ENCODE results near the gene CLSTN2. TPM values are rescaled to one million over a fixed set of nuclear protein-coding genes. Genes with fewer than 3 reads are reported as not detected.

Gene CLSTN2
- total and polyA plus RNA-seq, 2 of the 13 experiments (the other 11 are each of a cell fraction or from before 2014, with no cell fraction given), result not detected

GRCh38 chr3:140023616-140024530 lies 88.9 kb downstream of the CLSTN2 start:
- Histone ChIP-seq H3K36me3 (replicated peaks in 1 of 2; ENCODE audit: control insufficient read depth in 1 of 2, insufficient read depth in 2 of 2, low read length in 2 of 2) (no peaks in the 10 kb centered on the region), H3K9ac (ENCODE audit: insufficient read depth, low read depth, low read length) (no peak overlapping the region), H3K27ac (ENCODE audit: extremely low read length, insufficient read depth, low read length) (no peak overlapping the region), H2AFZ (ENCODE audit: low read length) (no peak overlapping the region), H3K9me3 (ENCODE audit: low read length) (no peaks in the 10 kb centered on the region), H3K27me3 (ENCODE audit: control insufficient read depth in 1 of 2, insufficient read depth in 2 of 2, low read length in 2 of 2) (no peaks in the 10 kb centered on the region), H3K79me2 (ENCODE audit: insufficient read depth, low read length) (no peaks in the 10 kb centered on the region), H4K20me1 (ENCODE audit: insufficient read depth, low read length) (no peaks in the 10 kb centered on the region), H3K4me1 (ENCODE audit: insufficient read depth, low read length) (no peaks in the 10 kb centered on the region), H3K4me3 (replicated peaks in 1 of 3; ENCODE audit: insufficient read depth in 1 of 3, low read depth in 2 of 3, low read length in 3 of 3) (no peak overlapping the region), H3K4me2 (ENCODE audit: low read depth, low read length) (no peak overlapping the region)
- intact Hi-C loops (cut with micrococcal nuclease; ENCODE audit: unreplicated experiment), result no loop called here
- BruUV-seq (replicated peaks), result no TSS peak
- no peak for DNase-seq (ENCODE audit: low spot score)
- ChIA-PET POLR2A (no interaction called here), CTCF (ENCODE audit: low intra/inter-chr PET ratio, low total read pairs) (no interaction called here)
- no peak for TF ChIP-seq ZNF724P (CRISPR knock-in tag; IDR thresholded peaks at IDR 0.05; ENCODE audit: borderline replicate concordance)
- in situ Hi-C loops (cut with HindIII; ENCODE audit: extremely low pct_ligation_motif_present, low pct_unique_long_range_greater_than_20kb), result no loop called here
- no peak for ATAC-seq
- 20% methylated on average over 3 of the region's 12 CpGs for WGBS (ENCODE audit: low lambda C conversion rate)
- FAIRE-seq, result no peak

GRCh38 chr3:140031170-140031569 lies 96.2 kb downstream of the CLSTN2 start:
- DNase-seq (ENCODE audit: low spot score) (no peak), ATAC-seq (no peak), FAIRE-seq (no peak)
- no peak overlapping the region for H2AFZ ChIP-seq (ENCODE audit: low read length)
- H3K4me3 ChIP-seq (replicated peaks in 1 of 3; ENCODE audit: insufficient read depth in 1 of 3, low read depth in 2 of 3, low read length in 3 of 3), result no peak overlapping the region
- ChIA-PET POLR2A (no interaction called here), CTCF (ENCODE audit: low intra/inter-chr PET ratio, low total read pairs) (no interaction called here)
- TF ChIP-seq NFKBIZ (CRISPR knock-in tag; IDR thresholded peaks at IDR 0.05), result no peak
- H4K20me1 ChIP-seq (ENCODE audit: insufficient read depth, low read length), result no peaks in the 10 kb centered on the region
- no peaks in the 10 kb centered on the region for H3K9me3 ChIP-seq (ENCODE audit: low read length)
- no peaks in the 10 kb centered on the region for H3K79me2 ChIP-seq (ENCODE audit: insufficient read depth, low read length)
- in situ Hi-C loops (cut with HindIII; ENCODE audit: extremely low pct_ligation_motif_present, low pct_unique_long_range_greater_than_20kb), result no loop called here
- H3K36me3 ChIP-seq (replicated peaks in 1 of 2; ENCODE audit: control insufficient read depth in 1 of 2, insufficient read depth in 2 of 2, low read length in 2 of 2), result no peaks in the 10 kb centered on the region
- no TSS peak for BruUV-seq (replicated peaks)
- H3K27me3 ChIP-seq (ENCODE audit: control insufficient read depth in 1 of 2, insufficient read depth in 2 of 2, low read length in 2 of 2), result no peaks in the 10 kb centered on the region
- no peak overlapping the region for H3K4me2 ChIP-seq (ENCODE audit: low read depth, low read length)
- H3K27ac ChIP-seq (ENCODE audit: extremely low read length, insufficient read depth, low read length), result no peak overlapping the region
- no peak overlapping the region for H3K9ac ChIP-seq (ENCODE audit: insufficient read depth, low read depth, low read length)
- H3K4me1 ChIP-seq (ENCODE audit: insufficient read depth, low read length), result no peaks in the 10 kb centered on the region
- 50% methylated on average over 4 of the region's 4 CpGs for WGBS (ENCODE audit: low lambda C conversion rate)
- intact Hi-C loops (cut with micrococcal nuclease; ENCODE audit: unreplicated experiment), result no loop called here
